A549 (cell line): ENCODE results near the gene NKX2-1. TPM values are rescaled to one million over a fixed set of nuclear protein-coding genes. Genes with fewer than 3 reads are reported as not detected.
A peak's percentile ranks its signal among the peaks of the same experiment; 100 is the strongest.

Source experiments
- ATAC-seq, 2 experiments: fragments of 200-7000 bp in 1 of 2; fragments of >200 bp in 1 of 2; cut with Nextera tagmentation in 1 of 2; cut with Tn5 transposase in 1 of 2; 3 replicates each; pipeline versions ENCODE4 v1.8.0 to v1.9.1; 2018 to 2020; ENCODE audit warnings: mild to moderate bottlenecking in 1 of 2, moderate library complexity in 1 of 2
- CTCF ChIA-PET: fragments of 300-600 bp; sonication (Branson Sonifier 250); formaldehyde crosslinking; extraction: SDS; loops from one replicate; lab custom pipeline; 2021; ENCODE audit warnings: antibody characterized with exemption, inconsistent platforms; lab: Yijun Ruan, JAX
- POLR2A ChIA-PET: fragments of 350-600 bp; formaldehyde crosslinking; extraction: SDS; loops from one replicate; lab custom pipeline; 2021; ENCODE audit warnings: antibody characterized with exemption, inconsistent platforms; lab: Yijun Ruan, JAX
- DNase-seq, 2 experiments: peaks; one replicate each; pipeline versions ENCODE4 v3.0.0 to v3.0.0-alpha.2; 2011 to 2016; ENCODE audit warnings: low read depth in 1 of 2, low spot score in 1 of 2
- FAIRE-seq: peaks from 2 replicates; lab custom pipeline; 2011; peaks lifted over from hg19 to GRCh38; lab: Jason Lieb, UNC
- H3K27ac ChIP-seq, 2 experiments: fragments of >200 bp; sonication (Bioruptor Twin); formaldehyde crosslinking; 3 replicates each; pipeline ENCODE4 v1.5.1; 2016 to 2017
- H3K4me1 ChIP-seq: fragments of >200 bp; sonication (Bioruptor Twin); formaldehyde crosslinking; 3 replicates; pipeline ENCODE4 v1.6.1; 2016
- H3K4me2 ChIP-seq: fragments of >200 bp; sonication (Bioruptor Twin); formaldehyde crosslinking; 3 replicates; pipeline ENCODE4 v1.6.1; 2016
- H3K4me3 ChIP-seq: fragments of >200 bp; sonication (Bioruptor Twin); formaldehyde crosslinking; 3 replicates; pipeline ENCODE4 v1.5.1; 2016
- H3K9me3 ChIP-seq: fragments of >200 bp; sonication (Bioruptor Twin); formaldehyde crosslinking; 3 replicates; pipeline ENCODE4 v1.6.1; 2016
- BHLHE40 ChIP-seq: IDR thresholded peaks from 2 replicates; pipeline ENCODE4 v1.6.1; 2012; ENCODE audit warnings: low read depth, low read length, inconsistent platforms
- CBX8 ChIP-seq: fragments of 200-600 bp; sonication (generic); IDR thresholded peaks from 2 replicates; pipeline ENCODE4 v1.6.1; 2016
- CEBPB ChIP-seq, 2 experiments: fragments of >200 bp in 1 of 2; sonication (Bioruptor Twin) in 1 of 2; formaldehyde crosslinking in 1 of 2; IDR thresholded peaks; 2 replicates each; pipeline ENCODE4 v1.6.1; 2012 to 2016
- CHD2 ChIP-seq: fragments of 150-350 bp; IDR thresholded peaks from 2 replicates; pipeline ENCODE4 v1.6.1; 2014; ENCODE audit warnings: low read length; ENCODE audit not compliant: partially characterized antibody
- CHD4 ChIP-seq: fragments of 200-600 bp; sonication (generic); IDR thresholded peaks from 2 replicates; pipeline ENCODE4 v1.6.1; 2016; ENCODE audit warnings: antibody characterized with exemption, mild to moderate bottlenecking, borderline replicate concordance
- EP300 ChIP-seq, 2 experiments: fragments of >200 bp; sonication (Bioruptor Twin); formaldehyde crosslinking; IDR thresholded peaks; 2 replicates in 1 of 2; 3 replicates in 1 of 2; pipeline ENCODE4 v1.6.1; 2016 to 2017
- ESRRA ChIP-seq: fragments of 150-350 bp; IDR thresholded peaks from 2 replicates; pipeline ENCODE4 v1.6.1; 2014; ENCODE audit warnings: mild to moderate bottlenecking, low read length, borderline replicate concordance
- GATA3 ChIP-seq: IDR thresholded peaks from 2 replicates; pipeline ENCODE4 v1.6.1; 2012; ENCODE audit warnings: borderline replicate concordance
- HDAC2 ChIP-seq: fragments of 200-600 bp; sonication (generic); IDR thresholded peaks from 2 replicates; pipeline ENCODE4 v1.6.1; 2016
- HOXA7 ChIP-seq: fragments of 250-450 bp; sonication (Bioruptor Pico); IDR thresholded peaks from 2 replicates; pipeline ENCODE4 v1.5.0; 2020; ENCODE audit warnings: mild to moderate bottlenecking, moderate library complexity
- HOXB13 ChIP-seq: fragments of 250-450 bp; sonication (Bioruptor Pico); IDR thresholded peaks from 2 replicates; pipeline ENCODE4 v1.5.0; 2020; ENCODE audit warnings: low read depth, mild to moderate bottlenecking, moderate library complexity
- JUN ChIP-seq, 2 experiments: fragments of >200 bp; sonication (Bioruptor Twin); formaldehyde crosslinking; IDR thresholded peaks; 2 replicates in 1 of 2; 3 replicates in 1 of 2; pipeline ENCODE4 v1.6.1; 2016 to 2017
- JUNB ChIP-seq: fragments of >200 bp; sonication (Bioruptor Twin); formaldehyde crosslinking; IDR thresholded peaks from 2 replicates; pipeline ENCODE4 v1.6.1; 2016
- MAFK ChIP-seq: fragments of 450-650 bp; IDR thresholded peaks from 2 replicates; pipeline ENCODE4 v1.6.1; 2014; ENCODE audit not compliant: partially characterized antibody
- RARB ChIP-seq: fragments of 250-450 bp; sonication (Bioruptor Pico); IDR thresholded peaks from 2 replicates; pipeline ENCODE4 v1.8.0; 2021; ENCODE audit warnings: mild to moderate bottlenecking, moderate library complexity
- RNF2 ChIP-seq: fragments of 200-600 bp; sonication (generic); IDR thresholded peaks from 2 replicates; pipeline ENCODE4 v1.6.1; 2016; ENCODE audit warnings: low read depth, mild to moderate bottlenecking, antibody characterized with exemption, moderate library complexity, borderline replicate concordance
- ZC3H11A ChIP-seq: fragments of 450-650 bp; IDR thresholded peaks from 2 replicates; pipeline ENCODE4 v1.6.1; 2014; ENCODE audit warnings: antibody characterized with exemption, mild to moderate bottlenecking
- ZNF302 ChIP-seq: fragments of 250-450 bp; sonication (Bioruptor Pico); IDR thresholded peaks from 2 replicates; pipeline ENCODE4 v1.9.0; 2021; ENCODE audit warnings: inconsistent platforms, mild to moderate bottlenecking, moderate library complexity
- WGBS: methylation state at CpG from one replicate; pipeline ENCODE4 v1.1.6; 2017; ENCODE audit errors: missing lambda C conversion rate; 5-methylcytosine and 5-hydroxymethylcytosine counted together
- polyA plus RNA-seq, 4 experiments: library from polyadenylated mRNA; depleted of rRNA in 3 of 4; stranded (reverse); fragments of >200 nt; fragmentation: RNase III in 1 of 4; extraction: RNeasy Plus Mini Kit Qiagen cat#74134 plus additional on column Dnase treatment in 1 of 4; gene quantifications; 2 replicates in 3 of 4; 3 replicates in 1 of 4; pipeline ENCODE4 v1.2.3, GENCODE V29; 2011 to 2017
- TF ChIP-seq, protein P1 (sequence below): fragments of >200 bp; sonication (Bioruptor Twin); formaldehyde crosslinking; IDR thresholded peaks from 3 replicates; pipeline ENCODE4 v1.5.1; 2016
- TF ChIP-seq, protein P2 (sequence below): fragments of >200 bp; sonication (Bioruptor Twin); formaldehyde crosslinking; IDR thresholded peaks from 3 replicates; pipeline ENCODE4 v1.6.1; 2016
- TF ChIP-seq, protein P3 (sequence below): IDR thresholded peaks from 2 replicates; pipeline ENCODE4 v1.6.1; 2012
- TF ChIP-seq, protein P4 (sequence below): IDR thresholded peaks from 2 replicates; pipeline ENCODE4 v1.6.1; 2012

Gene NKX2-1
- polyA plus RNA-seq, 2 of the 4 experiments (the other 2 are of a cell fraction) = not detected

DNA sequence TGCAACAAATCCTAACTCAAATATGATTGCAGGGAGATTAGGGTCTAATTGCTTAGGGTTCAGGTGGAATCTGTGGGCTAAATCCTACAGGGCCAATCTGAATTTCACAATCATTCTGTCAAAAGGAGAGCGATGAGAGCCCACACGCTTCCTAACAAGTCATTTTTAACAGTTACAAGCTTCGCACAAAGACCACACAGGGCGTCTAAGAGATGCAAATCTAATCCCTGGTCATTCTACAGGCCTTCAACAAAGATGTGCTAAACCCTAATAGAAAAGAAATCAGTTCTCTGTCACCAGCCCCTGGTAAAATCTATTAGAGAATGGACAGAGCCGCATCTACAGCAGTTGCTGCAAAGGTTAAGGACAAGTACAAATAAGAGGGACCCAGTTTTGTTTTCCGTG is 15.3 kb downstream of the NKX2-1 start:
- 69% methylated on average over 6 of the region's 6 CpGs for WGBS
- DNase-seq (no peak), ATAC-seq (no peak), FAIRE-seq (no peak)
- H3K4me3 ChIP-seq = no peak overlapping the region
- no peak overlapping the region for H3K27ac ChIP-seq
- no peak overlapping the region for H3K4me2 ChIP-seq
- POLR2A ChIA-PET = no interaction called here
- TF ChIP-seq ESRRA = no peak
- H3K9me3 ChIP-seq = peaks cover 12% of the 10 kb centered on the region; the same call in 2 of the 3 replicates
- no peaks in the 10 kb centered on the region for H3K4me1 ChIP-seq
- CTCF ChIA-PET = interaction anchor here (0.8 to 2.5 kb wide), 4 partner anchors 10 to 101 kb away, joined by 3 to 13 read pairs (median 3); partner anchors contain the start of gene NKX2-1

DNA sequence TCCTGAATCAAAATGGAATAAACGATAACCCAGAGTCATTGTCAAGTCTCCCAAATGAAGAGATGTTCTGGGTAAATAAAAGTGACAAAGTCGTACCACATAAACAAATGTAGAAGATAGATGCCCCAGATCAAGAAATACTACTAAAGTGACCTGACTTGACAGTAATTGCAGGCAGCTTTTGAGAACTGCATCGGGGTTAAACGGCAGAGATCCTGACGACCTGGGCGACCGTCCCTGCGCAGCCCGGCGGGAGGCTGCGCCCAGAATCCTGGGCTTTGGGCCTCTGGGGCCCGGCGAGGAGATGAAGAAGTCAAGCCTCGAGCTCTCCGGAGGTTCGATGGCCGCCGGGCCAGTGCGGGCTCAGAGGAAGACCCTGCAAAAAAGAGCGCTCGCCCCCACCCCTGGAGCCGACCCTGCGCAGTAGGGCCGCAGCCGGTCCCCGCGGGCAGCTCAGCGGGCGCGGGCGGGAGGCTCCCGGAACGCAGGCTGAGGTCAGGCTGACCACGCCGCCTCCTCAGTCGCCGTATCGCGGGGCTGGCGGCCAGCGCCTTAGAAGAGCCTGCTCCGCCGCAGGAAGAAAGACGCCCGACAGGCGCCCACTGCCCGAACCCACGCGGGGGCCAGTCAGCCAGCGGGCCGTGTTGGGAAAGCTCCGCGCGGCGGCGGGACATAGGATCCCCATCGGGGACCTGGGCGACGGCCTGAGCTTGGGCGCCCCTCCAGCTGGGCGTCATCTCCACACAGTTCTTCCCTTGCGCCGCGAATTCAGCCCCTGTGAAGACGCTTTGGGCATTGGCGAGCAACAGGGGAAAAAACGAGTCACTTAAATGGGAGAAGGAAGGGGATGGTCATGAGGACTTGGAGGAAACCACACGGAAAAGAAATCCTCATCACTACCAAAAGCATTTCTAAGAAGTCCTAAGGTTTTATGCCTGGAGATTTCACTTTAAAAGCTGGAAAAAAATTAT is 16.0 kb downstream of the NKX2-1 start:
- POLR2A ChIA-PET = no interaction called here
- DNase-seq = no peak
- H3K4me3 ChIP-seq = no peak overlapping the region
- TF ChIP-seq, protein P1, sequence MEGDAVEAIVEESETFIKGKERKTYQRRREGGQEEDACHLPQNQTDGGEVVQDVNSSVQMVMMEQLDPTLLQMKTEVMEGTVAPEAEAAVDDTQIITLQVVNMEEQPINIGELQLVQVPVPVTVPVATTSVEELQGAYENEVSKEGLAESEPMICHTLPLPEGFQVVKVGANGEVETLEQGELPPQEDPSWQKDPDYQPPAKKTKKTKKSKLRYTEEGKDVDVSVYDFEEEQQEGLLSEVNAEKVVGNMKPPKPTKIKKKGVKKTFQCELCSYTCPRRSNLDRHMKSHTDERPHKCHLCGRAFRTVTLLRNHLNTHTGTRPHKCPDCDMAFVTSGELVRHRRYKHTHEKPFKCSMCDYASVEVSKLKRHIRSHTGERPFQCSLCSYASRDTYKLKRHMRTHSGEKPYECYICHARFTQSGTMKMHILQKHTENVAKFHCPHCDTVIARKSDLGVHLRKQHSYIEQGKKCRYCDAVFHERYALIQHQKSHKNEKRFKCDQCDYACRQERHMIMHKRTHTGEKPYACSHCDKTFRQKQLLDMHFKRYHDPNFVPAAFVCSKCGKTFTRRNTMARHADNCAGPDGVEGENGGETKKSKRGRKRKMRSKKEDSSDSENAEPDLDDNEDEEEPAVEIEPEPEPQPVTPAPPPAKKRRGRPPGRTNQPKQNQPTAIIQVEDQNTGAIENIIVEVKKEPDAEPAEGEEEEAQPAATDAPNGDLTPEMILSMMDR = no peak
- TF ChIP-seq EP300 (IDR thresholded peaks at IDR 0.05) = no peak
- TF ChIP-seq, protein P2, sequence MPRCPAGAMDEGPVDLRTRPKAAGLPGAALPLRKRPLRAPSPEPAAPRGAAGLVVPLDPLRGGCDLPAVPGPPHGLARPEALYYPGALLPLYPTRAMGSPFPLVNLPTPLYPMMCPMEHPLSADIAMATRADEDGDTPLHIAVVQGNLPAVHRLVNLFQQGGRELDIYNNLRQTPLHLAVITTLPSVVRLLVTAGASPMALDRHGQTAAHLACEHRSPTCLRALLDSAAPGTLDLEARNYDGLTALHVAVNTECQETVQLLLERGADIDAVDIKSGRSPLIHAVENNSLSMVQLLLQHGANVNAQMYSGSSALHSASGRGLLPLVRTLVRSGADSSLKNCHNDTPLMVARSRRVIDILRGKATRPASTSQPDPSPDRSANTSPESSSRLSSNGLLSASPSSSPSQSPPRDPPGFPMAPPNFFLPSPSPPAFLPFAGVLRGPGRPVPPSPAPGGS = no peak
- TF ChIP-seq, all 56 proteins: peak for 0
- CTCF ChIA-PET = interaction anchor here (0.8 to 2.5 kb wide), 4 partner anchors 16 to 101 kb away, joined by 3 to 13 read pairs (median 3); partner anchors contain the start of gene NKX2-1
- 33% methylated on average over 37 of the region's 68 CpGs for WGBS
- Histone ChIP-seq H3K9me3 (peaks cover 12% of the 10 kb centered on the region; the same call in 2 of the 3 replicates), H3K4me1 (no peaks in the 10 kb centered on the region), H3K4me2 (peak overlapping the region; percentile 24; the same call in 2 of the 3 replicates), H3K27ac (no peak overlapping the region)
- FAIRE-seq = no peak
- ATAC-seq = no peak; a peak in 1 of 6 replicates

DNA sequence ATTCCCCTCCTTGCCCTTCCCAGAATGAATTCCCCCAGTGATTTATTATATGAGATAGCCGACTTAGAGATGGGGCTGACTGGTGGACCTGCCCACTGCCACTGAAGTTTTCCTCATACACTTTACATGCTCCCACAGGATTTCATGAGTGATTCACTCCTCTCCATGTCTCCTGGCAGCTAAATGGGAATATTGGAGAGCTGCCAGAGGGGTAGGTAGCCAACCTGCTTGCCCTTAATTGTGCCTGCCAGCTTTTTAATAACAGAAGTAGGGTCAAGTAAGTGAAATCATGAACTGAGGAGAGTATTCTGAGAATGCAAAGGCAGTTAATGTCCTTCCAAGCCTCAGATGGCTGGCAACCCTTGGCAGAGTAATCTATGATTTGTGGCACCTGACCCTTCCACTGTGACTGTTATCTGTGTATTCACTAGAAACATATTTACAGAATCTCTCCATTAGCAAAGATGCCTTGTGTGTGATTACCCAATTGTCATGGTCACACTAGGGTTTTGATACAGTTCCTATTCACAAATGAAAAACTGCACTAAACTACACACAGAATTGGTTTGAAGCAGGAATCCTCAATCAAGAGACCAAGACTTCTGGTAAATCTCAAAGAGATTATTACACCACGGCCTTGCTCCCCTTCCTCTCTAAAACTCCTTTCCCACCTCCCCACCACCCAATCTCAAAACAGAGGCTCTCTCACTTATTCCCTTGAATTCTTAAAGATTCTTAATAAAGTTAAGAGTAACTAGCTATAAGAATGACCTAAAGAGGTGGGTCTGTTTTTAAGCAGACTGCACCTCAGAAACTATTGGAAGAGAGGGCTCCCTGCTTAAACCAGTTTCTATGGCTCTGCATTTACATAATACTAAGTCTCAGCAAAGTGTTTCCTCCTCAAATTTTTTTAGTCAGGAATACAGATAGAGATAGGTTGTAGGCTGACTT is 17.2 kb downstream of the NKX2-1 start:
- Histone ChIP-seq H3K27ac (no peak overlapping the region), H3K4me1 (no peaks in the 10 kb centered on the region), H3K4me2 (no peak overlapping the region), H3K9me3 (peaks cover 7% of the 10 kb centered on the region; the same call in 2 of the 3 replicates), H3K4me3 (no peak overlapping the region)
- CTCF ChIA-PET = interaction anchor here (0.6 to 1.2 kb wide), 2 partner anchors 22 to 102 kb away, joined by 3 read pairs; no protein-coding TSS in a partner anchor
- ATAC-seq = no peak
- no peak for FAIRE-seq
- 10% methylated on average over 2 of the region's 2 CpGs for WGBS
- POLR2A ChIA-PET = no interaction called here
- DNase-seq = no peak
- TF ChIP-seq, protein P3, sequence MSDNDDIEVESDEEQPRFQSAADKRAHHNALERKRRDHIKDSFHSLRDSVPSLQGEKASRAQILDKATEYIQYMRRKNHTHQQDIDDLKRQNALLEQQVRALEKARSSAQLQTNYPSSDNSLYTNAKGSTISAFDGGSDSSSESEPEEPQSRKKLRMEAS = no peak
- TF ChIP-seq CBX8 = no peak
- no peak for TF ChIP-seq BHLHE40
- TF ChIP-seq HOXA7 (CRISPR knock-in tag) = no peak
- TF ChIP-seq, protein P4, sequence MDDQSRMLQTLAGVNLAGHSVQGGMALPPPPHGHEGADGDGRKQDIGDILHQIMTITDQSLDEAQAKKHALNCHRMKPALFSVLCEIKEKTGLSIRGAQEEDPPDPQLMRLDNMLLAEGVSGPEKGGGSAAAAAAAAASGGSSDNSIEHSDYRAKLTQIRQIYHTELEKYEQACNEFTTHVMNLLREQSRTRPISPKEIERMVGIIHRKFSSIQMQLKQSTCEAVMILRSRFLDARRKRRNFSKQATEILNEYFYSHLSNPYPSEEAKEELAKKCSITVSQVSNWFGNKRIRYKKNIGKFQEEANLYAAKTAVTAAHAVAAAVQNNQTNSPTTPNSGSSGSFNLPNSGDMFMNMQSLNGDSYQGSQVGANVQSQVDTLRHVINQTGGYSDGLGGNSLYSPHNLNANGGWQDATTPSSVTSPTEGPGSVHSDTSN = no peak
- no peak for TF ChIP-seq ZC3H11A
- no peak for TF ChIP-seq CEBPB (IDR thresholded peaks at IDR 0.05)
- no peak for TF ChIP-seq GATA3
- TF ChIP-seq JUN (IDR thresholded peaks at IDR 0.05) = no peak
- TF ChIP-seq ZNF302 (CRISPR knock-in tag) = no peak
- no peak for TF ChIP-seq JUNB
- no peak for TF ChIP-seq CHD4
- TF ChIP-seq RNF2 = no peak
- no peak for TF ChIP-seq HOXB13
- TF ChIP-seq RARB (CRISPR knock-in tag) = no peak
- no peak for TF ChIP-seq ESRRA
- no peak for TF ChIP-seq CHD2
- TF ChIP-seq MAFK = no peak
- TF ChIP-seq HDAC2 = no peak
